Occipital lobe (tissue), 3 donors: ENCODE data around the gene PRKAA1. TPM values are rescaled to one million over a fixed set of nuclear protein-coding genes. Genes with fewer than 3 reads are reported as not detected.
A peak's percentile ranks its signal among the peaks of the same experiment; 100 is the strongest.
"Not testable (repeated sequence)": the region's sequence is repeated elsewhere in the genome, so short reads cannot be mapped to it uniquely, and the experiment has no call there.

Experiments used
- DNase-seq: peaks from one replicate; lab custom pipeline; 2025; lab: John Stamatoyannopoulos, UW
- small RNA-seq: library from RNA; depleted of rRNA; stranded (forward); fragments of <200 nt; gene quantifications from one replicate; pipeline ENCODE3, GENCODE V24; 2014
- total RNA-seq: library from RNA; depleted of rRNA; stranded (reverse); fragments of >200 nt; gene quantifications from one replicate; pipeline ENCODE4 v1.2.3, GENCODE V29; 2014

PRKAA1 gene
- total RNA-seq, 1 donor from 2014 or later: 74.1 TPM

- no peak for DNase-seq
Measured at GRCh38 chr5:40734986-40735385, 63.2 kb downstream of the PRKAA1 start.

GRCh38 chr5:40733879-40734563, 64.2 kb downstream of the PRKAA1 start:
- DNase-seq: no peak

GRCh38 chr5:40733434-40733833, 64.7 kb downstream of the PRKAA1 start:
- no peak for DNase-seq

- DNase-seq: not testable (repeated sequence)
Measured at GRCh38 chr5:40722497-40722911, 75.7 kb downstream of the PRKAA1 start.

- no peak for DNase-seq
Measured at GRCh38 chr5:40720069-40720468, 78.1 kb downstream of the PRKAA1 start.

GRCh38 chr5:40717281-40717680, 80.9 kb downstream of the PRKAA1 start:
- DNase-seq: no peak

- no peak for DNase-seq
Measured at GRCh38 chr5:40716590-40716989, 81.6 kb downstream of the PRKAA1 start.

GRCh38 chr5:40716000-40716399, 82.2 kb downstream of the PRKAA1 start:
- DNase-seq: peak; percentile 3

- DNase-seq: no peak
Measured at GRCh38 chr5:40714001-40714400, 84.2 kb downstream of the PRKAA1 start.

GRCh38 chr5:40710575-40710974, 87.6 kb downstream of the PRKAA1 start:
- DNase-seq: not testable (repeated sequence)

Small RNA genes within 50 kb of the gene (small RNA-seq; reads per million reads assigned to genes)
- gene RF00191 (not detected), gene SNORD72 (2.6 reads per million, percentile 86 among the genes with 10 or more reads in this experiment)

Other genes starting within 250 kb of the PRKAA1 start
- 3.3 TPM for gene PTGER4, start 118.5 kb downstream of the PRKAA1 start, total RNA-seq
- 65.5 TPM for gene TTC33, start 42.4 kb downstream of the PRKAA1 start, total RNA-seq
- 1,054 TPM for gene RPL37, start 36.8 kb upstream of the PRKAA1 start, total RNA-seq
- gene CARD6, start 43.0 kb upstream of the PRKAA1 start, total RNA-seq: 1.6 TPM
- gene C7, start 111.1 kb upstream of the PRKAA1 start, total RNA-seq: 8.1 TPM